SK-N-SH treated with all-trans-retinoic acid at 6 μM for 48 hours (cell line): ENCODE measurements around the gene CCBE1.

Source experiments
- ARNTL ChIP-seq: fragments of 450-650 bp; formaldehyde crosslinking; IDR thresholded peaks from 2 replicates; pipeline ENCODE4 v1.5.0; 2020; ENCODE audit warnings: low read depth, mild to moderate bottlenecking, moderate library complexity, borderline replicate concordance
- CSDC2 ChIP-seq: fragments of 250-450 bp; sonication (Bioruptor Pico); IDR thresholded peaks from 2 replicates; pipeline ENCODE4 v1.5.0; 2020; ENCODE audit warnings: mild to moderate bottlenecking, moderate library complexity
- ESRRG ChIP-seq: fragments of 250-450 bp; sonication (Bioruptor Pico); IDR thresholded peaks from 2 replicates; pipeline ENCODE4 v1.6.1; 2021; ENCODE audit warnings: mild to moderate bottlenecking
- GLIS3 ChIP-seq: fragments of 250-450 bp; sonication (Bioruptor Pico); IDR thresholded peaks from 2 replicates; pipeline ENCODE4 v1.5.0; 2020; ENCODE audit warnings: mild to moderate bottlenecking, moderate library complexity
- PPARA ChIP-seq: fragments of 250-450 bp; sonication (Bioruptor Pico); IDR thresholded peaks from 2 replicates; pipeline ENCODE4 v1.5.0; 2020; ENCODE audit warnings: mild to moderate bottlenecking, borderline replicate concordance
- RARB ChIP-seq: fragments of 250-450 bp; sonication (Bioruptor Pico); IDR thresholded peaks from 2 replicates; pipeline ENCODE4 v1.8.0; 2021; ENCODE audit warnings: mild to moderate bottlenecking, moderate library complexity
- SNAI2 ChIP-seq: fragments of 250-450 bp; sonication (Bioruptor Pico); IDR thresholded peaks from 2 replicates; pipeline ENCODE4 v1.5.0; 2020; ENCODE audit warnings: mild to moderate bottlenecking, moderate library complexity
- TCF4 ChIP-seq: fragments of 250-450 bp; sonication (Bioruptor Pico); IDR thresholded peaks from 2 replicates; pipeline ENCODE4 v1.8.0; 2021; ENCODE audit warnings: mild to moderate bottlenecking, moderate library complexity, borderline replicate concordance
- ZFP30 ChIP-seq: fragments of 450-650 bp; formaldehyde crosslinking; IDR thresholded peaks from 2 replicates; pipeline ENCODE4 v1.5.0; 2022; ENCODE audit warnings: mild to moderate bottlenecking, moderate library complexity
- ZNF70 ChIP-seq: fragments of 450-650 bp; formaldehyde crosslinking; IDR thresholded peaks from 2 replicates; pipeline ENCODE4 v1.5.0; 2020; ENCODE audit warnings: mild to moderate bottlenecking, moderate library complexity
- TF ChIP-seq, protein P1 (sequence below): fragments of 250-450 bp; sonication (Bioruptor Pico); IDR thresholded peaks from 2 replicates; pipeline ENCODE4 v1.8.0; 2021; ENCODE audit warnings: low read depth, mild to moderate bottlenecking, moderate library complexity, borderline replicate concordance
- TF ChIP-seq, protein P2 (sequence below): fragments of 250-450 bp; sonication (Bioruptor Pico); IDR thresholded peaks from 2 replicates; pipeline ENCODE4 v1.5.1; 2021; ENCODE audit warnings: mild to moderate bottlenecking, moderate library complexity
- TF ChIP-seq, protein P3 (sequence below): fragments of 250-450 bp; sonication (Bioruptor Pico); IDR thresholded peaks from 2 replicates; pipeline ENCODE4 v1.8.0; 2020; ENCODE audit warnings: mild to moderate bottlenecking, moderate library complexity, borderline replicate concordance

DNA sequence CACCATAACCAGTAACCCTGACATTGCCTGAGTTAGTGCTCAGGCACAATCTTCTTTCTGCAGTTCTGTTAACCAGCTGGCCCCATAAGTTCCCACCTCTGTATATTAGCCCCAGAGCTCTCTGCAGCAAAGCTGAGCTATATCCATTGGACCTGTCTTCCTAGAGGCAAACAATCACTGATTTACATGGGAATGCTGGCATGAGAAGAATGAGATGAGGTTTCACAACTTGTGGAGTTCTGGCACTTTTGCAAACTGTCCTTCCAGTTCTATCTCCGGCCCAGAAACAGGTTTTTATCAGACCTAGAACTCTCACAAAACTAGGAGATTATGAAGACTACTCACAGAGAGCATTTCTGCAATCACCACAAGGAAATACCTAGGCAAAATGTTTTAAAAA is 7.9 kb upstream of the CCBE1 start:
- no peak for TF ChIP-seq CSDC2 (CRISPR knock-in tag)
- TF ChIP-seq ZNF70 (CRISPR knock-in tag): no peak
- TF ChIP-seq ZFP30 (CRISPR knock-in tag): no peak
- TF ChIP-seq TCF4 (CRISPR knock-in tag): no peak
- no peak for TF ChIP-seq ESRRG (CRISPR knock-in tag)
- no peak for TF ChIP-seq ARNTL (CRISPR knock-in tag)
- TF ChIP-seq PPARA: no peak
- TF ChIP-seq, protein P1, sequence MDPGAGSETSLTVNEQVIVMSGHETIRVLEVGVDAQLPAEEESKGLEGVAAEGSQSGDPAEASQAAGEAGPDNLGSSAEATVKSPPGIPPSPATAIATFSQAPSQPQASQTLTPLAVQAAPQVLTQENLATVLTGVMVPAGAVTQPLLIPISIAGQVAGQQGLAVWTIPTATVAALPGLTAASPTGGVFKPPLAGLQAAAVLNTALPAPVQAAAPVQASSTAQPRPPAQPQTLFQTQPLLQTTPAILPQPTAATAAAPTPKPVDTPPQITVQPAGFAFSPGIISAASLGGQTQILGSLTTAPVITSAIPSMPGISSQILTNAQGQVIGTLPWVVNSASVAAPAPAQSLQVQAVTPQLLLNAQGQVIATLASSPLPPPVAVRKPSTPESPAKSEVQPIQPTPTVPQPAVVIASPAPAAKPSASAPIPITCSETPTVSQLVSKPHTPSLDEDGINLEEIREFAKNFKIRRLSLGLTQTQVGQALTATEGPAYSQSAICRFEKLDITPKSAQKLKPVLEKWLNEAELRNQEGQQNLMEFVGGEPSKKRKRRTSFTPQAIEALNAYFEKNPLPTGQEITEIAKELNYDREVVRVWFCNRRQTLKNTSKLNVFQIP (CRISPR knock-in tag): no peak
- TF ChIP-seq, protein P2, sequence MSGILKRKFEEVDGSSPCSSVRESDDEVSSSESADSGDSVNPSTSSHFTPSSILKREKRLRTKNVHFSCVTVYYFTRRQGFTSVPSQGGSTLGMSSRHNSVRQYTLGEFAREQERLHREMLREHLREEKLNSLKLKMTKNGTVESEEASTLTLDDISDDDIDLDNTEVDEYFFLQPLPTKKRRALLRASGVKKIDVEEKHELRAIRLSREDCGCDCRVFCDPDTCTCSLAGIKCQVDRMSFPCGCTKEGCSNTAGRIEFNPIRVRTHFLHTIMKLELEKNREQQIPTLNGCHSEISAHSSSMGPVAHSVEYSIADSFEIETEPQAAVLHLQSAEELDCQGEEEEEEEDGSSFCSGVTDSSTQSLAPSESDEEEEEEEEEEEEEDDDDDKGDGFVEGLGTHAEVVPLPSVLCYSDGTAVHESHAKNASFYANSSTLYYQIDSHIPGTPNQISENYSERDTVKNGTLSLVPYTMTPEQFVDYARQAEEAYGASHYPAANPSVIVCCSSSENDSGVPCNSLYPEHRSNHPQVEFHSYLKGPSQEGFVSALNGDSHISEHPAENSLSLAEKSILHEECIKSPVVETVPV: no peak
- TF ChIP-seq, protein P3, sequence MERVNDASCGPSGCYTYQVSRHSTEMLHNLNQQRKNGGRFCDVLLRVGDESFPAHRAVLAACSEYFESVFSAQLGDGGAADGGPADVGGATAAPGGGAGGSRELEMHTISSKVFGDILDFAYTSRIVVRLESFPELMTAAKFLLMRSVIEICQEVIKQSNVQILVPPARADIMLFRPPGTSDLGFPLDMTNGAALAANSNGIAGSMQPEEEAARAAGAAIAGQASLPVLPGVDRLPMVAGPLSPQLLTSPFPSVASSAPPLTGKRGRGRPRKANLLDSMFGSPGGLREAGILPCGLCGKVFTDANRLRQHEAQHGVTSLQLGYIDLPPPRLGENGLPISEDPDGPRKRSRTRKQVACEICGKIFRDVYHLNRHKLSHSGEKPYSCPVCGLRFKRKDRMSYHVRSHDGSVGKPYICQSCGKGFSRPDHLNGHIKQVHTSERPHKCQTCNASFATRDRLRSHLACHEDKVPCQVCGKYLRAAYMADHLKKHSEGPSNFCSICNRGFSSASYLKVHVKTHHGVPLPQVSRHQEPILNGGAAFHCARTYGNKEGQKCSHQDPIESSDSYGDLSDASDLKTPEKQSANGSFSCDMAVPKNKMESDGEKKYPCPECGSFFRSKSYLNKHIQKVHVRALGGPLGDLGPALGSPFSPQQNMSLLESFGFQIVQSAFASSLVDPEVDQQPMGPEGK: no peak
- no peak for TF ChIP-seq RARB (CRISPR knock-in tag)
- TF ChIP-seq GLIS3: no peak
- no peak for TF ChIP-seq SNAI2 (CRISPR knock-in tag)
